Smooth muscle cell of the brain vasculature (primary cell): ENCODE results near the gene HOXA11.

Experiments used
- DNase-seq: peaks from one replicate; pipeline ENCODE4 v3.0.0-alpha.2; 2012; ENCODE audit warnings: low read depth, low spot score

HOXA11 gene

DNA sequence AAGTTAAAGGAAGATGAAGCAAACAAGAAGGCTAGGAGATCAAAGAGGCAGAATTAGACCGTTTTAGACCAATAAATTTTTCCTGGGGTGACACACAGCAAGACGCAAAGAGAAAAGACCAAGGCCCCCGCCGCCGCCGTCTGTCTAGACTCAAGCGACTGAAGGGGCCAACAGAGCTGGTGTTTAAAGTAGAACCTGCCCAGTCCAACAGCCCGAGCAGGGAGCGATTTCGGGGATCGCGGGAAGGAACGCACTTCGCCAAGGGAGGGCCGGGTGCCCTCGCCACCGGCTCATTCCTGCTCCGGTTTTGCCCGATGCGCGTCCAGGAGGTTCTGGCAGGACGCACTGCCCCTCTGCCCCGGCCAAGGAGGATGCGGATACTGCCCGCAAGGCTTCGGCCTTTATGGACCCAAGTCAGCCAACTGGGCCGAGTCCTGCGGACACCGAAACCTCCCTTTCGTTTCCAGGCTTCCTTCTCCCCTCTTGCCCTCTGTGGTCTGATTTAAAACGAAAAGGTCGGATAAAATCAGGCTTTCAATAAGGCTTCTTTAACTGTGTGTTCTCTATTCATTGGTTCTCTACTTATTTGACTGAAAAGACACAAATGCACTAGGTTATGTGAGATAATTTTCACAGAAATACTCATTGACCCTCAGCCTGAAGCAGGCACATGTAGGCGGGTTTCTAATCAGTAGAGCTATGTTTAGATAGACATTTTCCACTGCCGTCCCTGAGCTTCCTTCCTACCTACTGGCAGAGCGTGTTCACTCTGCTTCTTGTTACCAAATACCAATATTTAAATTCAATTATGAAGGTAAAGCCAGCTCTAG, 26.4 kb downstream of the HOXA11 start:
- DNase-seq, result no peak

DNA sequence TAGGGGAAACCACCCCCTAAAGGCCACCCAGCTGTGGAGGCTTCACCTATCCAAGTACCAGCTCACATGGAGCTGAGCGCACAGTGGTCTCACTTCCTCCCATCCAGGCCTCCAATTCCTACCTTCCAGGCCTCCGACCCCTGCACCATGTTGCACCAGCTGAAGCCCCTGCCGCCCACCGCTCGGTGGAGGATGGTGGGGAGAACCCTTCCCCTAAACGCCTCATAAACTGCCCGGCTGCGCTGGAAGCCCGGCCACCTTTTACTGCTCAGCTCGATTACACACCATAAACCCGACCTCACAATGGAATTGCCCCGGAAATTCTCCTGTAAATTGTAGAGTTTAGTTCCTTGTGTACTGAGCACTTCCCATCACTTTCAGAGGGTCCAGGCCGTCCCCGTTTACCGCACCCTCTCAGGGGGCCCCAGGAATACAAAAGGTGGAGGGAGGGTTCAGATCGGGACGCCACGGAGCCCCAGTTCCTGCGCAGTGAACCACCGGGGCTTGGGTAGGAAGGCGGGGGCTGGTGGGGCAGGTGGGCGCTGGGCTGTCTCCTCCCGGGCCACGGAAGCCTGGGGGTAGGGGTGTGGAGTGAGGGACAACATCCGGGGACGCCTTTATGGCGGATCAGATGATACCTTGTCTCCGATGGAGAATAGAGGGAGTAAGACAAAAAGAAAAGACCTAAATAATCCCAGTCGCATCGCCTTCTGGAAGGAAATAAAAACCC, 27.2 kb downstream of the HOXA11 start:
- no peak for DNase-seq

DNA sequence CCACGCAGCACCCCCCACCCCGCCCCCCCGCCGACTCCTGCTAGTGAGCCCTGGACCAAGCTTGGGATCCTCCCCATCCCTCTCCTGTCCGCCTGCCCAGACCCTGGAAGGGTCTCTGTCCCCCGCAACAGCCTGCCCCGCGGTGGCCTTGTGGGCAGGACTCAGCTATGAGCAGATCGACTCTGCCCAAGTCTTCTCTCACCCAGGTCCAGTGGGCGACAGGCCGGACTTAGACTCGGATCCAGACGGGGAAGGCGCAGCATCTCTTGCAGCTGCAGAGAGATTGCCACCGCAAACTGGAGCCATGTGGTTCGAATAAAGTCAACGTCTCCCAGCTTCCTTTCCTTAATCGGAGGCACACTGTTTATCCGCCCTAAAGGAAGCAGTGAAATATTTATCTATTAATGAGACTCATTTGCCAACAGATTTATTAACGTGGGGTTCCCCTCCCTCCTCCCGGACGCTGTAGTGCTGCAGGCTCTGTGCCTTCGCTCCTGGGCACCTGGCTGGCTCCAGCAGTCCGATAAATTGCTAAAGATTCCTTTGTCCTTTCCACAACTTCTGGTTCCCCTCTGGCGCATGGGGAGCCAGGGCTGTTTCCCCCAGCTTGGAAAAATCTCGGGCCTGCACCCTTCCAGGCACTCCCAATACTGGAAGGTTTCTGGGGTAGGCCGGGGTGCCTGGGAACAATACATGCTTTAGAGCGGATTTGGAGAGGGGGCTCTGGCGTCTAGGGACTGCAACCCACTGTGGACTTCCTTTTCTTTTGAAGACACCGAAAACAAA, 27.9 kb downstream of the HOXA11 start:
- DNase-seq, result no peak

DNA sequence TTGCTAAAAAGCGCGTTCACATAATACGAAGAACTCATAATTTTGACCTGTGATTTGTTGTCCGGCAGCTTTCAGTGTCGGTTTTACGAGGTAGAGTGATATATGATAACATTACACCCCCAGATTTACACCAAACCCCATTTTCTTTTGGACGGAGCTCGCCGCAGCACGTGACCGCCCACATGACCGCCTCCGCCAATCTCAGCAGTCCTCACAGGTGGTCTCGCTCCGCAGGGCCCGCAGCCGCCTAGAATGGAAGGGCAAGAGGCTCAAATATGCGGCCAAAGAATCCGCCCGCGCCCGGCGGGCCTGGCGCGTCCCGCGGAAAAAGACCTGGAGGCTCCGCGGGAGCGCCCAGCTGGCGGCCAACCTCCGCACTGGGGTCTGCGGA, 28.5 kb downstream of the HOXA11 start, which contains the start of gene HOXA7:
Gene HOXA7 (minus strand): TSS at position 168 of the 391 bp plus-strand sequence. CDS start 130 bp downstream, at position 38.
- DNase-seq, result no peak

DNA sequence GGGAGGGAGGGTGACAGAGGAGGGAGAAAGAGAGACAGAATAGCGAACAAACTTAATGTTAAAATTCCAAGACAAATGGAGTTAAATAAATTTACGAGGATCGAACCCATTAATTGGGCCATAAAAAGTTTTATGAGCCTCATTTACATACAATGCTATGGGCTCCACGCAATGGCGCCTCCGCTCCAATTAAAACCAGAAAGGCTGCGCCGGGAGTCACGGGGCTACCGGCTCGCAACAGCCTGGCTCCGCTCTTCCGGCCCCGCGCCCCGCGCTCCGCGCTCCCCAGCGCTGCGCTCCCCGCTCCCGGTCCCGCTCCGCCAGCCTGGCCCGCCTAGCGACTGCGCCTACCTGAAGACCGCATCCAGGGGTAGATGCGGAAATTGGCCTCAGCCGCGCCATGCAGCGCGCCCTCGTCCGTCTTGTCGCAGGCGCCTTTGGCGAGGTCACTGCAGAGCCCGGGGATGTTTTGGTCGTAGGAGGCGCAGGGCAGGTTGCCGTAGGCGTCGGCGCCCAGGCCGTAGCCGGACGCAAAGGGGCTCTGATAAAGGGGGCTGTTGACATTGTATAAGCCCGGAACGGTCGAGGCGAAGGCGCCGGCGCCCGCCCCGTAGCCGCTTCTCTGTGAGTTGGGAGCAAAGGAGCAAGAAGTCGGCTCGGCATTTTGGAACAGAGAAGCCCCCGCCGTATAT, 29.1 kb downstream of the HOXA11 start:
- DNase-seq, result no peak

DNA sequence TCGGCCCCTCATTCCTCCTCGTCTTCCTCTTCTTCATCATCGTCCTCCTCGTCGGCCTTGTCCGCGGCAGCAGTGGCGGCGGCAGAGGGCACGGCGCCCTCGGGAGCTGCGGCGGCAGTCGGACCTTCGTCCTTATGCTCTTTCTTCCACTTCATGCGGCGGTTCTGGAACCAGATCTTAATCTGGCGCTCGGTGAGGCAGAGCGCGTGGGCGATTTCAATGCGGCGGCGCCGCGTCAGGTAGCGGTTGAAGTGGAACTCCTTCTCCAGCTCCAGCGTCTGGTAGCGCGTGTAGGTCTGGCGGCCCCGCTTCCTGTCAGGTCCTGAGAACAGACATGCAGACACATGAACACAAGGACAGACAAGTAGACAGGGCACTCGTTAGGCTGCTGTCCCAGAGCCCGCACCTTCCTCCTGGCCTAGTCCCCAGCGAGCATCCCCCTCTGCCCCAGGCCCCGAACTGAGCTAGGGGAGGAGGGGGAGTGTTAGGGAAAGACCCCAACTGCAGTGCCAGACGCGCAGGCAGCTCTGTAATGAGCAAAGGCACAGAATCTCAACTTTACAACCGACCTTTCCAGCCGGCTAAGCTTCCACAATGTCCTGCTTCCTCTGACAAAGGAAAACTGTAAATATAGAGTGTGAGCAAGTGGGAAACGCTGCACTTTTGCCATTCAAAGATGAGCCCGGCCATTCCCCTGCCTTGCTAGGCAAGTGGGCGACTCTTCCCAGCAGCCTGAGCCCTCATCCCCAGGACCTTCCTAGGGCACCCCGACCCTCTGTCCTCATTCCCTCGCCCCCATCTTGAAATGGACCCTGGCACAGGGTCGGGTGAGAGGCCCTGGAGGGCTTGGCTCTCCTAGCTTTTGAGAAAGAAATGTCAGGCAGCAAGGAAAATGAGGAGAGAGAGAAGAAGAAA, 29.9 kb downstream of the HOXA11 start:
- no peak for DNase-seq

DNA sequence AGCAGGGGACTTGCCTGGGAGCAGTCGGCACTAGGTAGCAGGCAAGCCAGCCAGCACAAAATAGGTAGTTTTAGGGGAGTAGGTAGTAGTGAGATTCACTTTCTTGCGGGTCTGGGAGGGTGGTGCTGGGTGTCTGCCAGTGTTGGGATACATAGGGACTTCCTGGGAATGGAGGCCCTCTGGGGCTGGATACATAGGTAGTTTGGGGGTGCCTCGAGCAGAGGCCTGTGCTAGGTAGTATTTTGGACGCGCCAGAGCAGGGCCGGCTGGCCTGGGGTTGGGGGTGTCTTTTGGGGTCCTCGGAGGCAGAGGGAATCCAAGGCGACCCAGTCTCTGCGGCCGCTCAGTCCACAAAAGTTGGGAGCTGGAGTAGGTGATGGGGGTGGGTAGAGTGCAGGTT, 30.7 kb downstream of the HOXA11 start:
- no peak for DNase-seq

DNA sequence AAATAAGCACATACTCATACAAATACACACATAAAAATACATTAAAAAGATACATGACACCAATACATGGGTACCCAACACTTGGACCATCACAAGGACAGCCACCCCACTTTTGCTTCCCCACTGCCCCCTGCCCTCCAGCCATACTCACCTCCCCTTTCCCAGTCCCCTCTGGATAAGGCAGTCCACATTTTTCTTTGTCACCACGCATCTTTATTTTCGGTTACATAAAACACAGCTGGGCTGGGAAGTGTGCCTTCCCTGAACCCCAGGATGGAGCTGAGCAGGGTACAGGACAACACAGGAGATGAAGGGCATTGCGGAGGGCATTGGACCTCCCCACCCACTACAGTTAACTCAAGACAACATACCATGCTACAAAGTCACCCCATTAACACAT, 31.5 kb downstream of the HOXA11 start:
- DNase-seq, result no peak

DNA sequence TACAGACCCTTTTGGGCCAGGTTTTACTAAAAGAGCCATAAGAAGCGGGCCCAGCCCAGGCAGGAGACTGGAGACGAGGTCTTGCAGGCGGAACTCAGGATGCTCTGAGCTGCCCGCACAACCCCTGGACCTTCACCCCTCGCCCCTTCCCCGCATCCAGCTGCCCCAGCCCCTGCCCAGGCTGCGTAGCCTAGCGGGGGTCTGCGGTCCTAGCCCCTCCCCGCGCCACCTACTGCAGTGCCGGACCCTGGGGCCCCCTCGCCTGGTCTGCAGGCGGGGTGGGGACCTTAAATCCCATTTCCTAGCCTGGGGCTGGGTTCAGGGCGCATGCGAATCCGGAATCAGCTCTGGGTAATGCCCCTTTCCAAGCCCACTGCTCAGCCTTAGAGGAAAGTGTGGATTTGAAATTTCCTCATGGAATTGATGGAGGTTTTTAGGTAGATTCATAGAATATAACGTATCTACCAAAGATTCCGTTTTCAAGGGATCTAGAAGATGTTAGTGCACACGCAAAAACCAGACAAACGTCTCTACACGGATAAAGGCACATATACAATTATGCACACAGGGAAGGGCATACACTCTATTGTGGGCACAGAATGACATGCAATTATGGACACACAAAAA, 32.1 kb downstream of the HOXA11 start:
- DNase-seq, result no peak

DNA sequence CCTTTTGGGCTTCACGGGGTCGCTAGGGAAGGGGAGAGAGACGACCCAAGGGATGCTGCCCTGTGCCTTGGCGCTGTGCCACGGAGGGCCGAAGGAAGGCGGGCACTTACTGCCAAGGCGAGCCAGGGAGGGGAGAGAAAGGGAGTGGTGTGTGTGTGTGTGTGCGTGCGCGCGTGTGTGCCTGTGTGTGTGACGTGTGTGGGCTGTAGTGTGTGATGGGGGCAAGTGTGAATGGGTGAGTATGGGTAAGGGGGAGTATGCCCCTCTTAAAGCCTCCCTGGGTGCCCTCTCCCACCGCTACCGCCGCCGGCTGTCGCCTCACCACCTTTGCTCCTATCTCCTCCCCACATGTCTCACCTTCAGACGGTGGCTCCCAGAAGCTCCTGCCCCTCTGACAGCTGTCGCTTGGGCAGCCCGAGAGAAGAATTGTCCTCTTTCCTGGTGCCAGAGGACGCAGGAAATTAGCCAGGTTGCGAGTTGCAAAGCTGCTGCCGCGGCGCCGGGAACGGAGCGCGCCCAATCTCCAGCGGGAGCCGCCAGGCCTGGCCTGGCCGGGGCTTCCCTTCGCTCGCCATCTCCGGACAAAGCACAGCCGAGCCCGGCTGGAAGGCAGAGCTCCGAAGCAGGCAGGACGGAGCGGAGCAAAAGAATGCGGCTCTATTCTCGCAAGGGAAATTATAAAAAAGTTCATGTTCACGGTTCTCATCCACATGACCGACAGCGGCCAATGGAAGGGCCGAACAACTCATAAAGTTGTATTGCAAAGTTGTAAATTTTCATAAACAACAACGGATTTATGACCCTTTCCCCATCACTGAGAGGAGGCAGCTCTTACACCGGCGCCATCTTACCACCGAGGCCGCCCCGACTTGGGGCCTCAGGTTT, 32.9 kb downstream of the HOXA11 start, which contains the start of gene HOXA3:
Gene HOXA3 (minus strand): TSS at position 653 of the 885 bp plus-strand sequence. CDS start 41,943 bp downstream, outside the sequence.
- DNase-seq, result no peak

DNA sequence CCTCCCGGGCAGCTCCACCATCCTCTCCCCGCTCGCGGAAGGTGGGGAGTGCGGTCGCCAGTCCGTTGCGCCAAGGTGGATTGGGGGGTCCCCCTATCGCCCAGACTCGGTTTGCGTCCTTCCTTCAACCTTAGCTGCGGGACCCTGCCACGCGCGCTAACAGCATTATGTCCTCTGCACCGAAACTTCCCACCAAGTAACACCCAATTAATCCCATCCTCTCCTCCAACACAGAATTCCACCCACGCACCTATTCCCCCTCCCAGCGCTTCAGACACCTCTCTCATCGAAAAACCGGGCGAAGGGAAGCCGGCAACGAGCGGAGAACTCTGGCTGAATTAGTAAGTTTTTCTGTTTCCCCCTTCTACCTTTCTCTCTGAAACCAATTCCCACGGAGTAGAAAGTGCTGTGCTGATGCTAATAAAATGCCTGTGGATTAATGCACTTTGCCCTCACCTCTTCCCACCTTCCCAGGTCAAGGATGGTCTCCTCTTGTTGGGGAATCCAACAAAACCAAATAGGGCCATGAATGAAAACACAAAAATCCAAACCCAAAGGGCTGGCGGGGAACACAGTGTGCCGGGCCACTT, 33.6 kb downstream of the HOXA11 start:
- no peak for DNase-seq

DNA sequence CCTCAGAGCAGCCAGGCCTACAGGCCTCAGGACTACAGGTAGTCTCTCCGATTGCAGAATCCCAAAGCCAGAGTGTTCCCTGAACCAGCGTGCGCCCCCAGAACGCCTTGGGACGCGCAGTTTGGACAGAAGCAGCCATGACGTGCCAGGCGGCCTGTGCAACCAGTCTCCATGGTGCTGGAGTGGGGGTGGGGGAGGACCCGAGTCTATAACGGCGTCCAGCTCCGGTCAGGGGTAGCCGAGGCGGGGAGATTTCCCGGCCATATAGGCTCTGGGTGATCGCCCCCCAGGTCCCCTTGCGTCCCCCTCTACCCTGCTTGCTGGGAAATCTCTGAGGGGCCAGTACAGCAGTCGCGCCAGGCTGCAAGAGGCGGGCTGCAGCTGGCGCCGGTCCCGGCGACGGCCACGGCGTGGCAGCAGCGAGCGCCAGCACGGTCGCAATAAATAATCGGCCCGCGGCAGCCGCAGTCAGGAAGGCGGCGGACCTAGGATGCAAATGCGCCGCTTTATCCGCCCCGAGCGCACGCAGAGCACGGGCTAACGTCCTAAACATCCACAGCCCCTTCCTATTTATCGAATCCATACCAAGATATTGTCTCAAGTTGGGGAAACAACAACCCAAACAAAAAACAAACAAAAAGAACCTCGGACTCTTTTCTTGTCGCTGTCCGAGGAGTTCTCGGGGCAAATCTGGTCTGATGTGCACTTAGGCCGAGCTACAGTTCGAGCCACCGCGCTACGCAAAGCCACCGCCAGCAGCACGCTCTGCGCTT, 34.3 kb downstream of the HOXA11 start:
- DNase-seq, result no peak

DNA sequence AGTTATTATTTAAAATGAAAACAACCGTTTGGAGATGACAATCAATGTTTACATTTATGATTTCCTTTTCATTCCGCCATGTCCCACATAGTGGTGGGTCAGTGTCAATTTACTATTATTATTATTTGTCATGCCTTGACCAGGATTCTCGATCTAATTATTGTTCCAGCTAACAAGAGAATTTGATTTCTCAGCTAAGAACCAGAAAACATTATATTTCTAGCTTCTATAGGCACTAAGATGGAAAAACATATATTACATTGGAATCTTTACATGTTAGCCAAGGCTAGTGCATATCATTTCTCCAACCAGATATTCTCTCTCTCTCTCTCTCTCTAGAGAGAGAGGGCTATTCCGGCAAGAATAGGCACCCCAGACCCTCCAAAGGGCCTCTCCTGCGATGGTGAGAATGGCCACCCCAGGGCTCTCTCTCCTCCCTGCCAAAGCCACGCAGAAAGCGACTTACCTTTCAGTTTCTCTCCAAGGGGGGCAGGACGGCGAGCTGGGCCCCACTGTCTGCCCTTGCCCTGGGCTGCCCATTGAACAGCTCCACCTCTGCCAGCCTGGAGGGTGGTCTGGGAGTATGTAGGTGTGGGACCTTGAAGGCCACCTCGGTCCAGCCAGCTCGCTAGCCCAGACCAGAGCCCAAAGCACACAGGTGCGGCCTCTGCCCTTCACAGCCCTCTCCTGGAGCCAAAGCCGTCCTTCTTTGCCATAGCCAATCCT, 35.0 kb downstream of the HOXA11 start:
- DNase-seq, result no peak

DNA sequence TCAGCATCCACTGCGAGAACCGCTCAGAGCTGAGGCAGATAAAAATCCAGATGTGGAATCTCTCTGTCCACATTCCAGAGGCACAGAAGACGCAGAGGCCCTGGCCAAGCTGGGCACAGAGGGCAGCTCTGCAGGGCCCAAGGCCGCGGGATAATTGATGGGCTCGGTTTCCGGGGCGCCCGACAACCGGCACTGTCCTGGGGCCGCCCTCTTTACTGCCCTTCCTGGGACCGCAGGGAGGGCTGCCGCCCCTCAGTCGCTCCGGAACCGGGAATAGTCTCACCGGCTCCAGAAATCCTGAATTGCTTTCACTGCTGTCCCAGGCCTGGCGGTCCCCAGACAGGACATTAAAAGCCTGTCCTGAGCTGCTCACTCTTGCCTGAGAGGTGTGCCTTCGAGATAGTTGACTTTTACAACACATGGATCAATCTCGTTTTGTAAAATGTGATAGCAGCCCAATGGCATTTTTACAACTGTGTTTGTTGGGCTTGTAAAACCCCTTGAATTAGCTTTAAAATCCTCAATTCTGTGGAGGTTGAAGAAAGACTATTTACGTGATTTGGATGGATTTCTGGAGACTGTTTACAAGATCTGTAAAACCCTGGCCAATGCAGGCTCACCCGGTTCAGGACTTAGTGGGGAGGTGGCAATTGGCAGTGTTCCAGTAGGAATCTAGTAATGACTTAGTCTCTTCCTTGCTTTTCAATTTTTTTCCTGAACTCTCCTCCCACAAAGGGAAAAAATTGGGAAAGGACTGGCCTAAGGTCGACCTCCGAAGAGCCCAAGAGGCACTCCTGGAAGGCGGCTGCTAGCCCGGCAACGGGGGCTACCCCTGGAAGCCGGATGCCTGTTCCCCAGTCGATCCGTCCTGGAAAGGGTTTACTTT, 36.0 kb downstream of the HOXA11 start:
- DNase-seq, result no peak

DNA sequence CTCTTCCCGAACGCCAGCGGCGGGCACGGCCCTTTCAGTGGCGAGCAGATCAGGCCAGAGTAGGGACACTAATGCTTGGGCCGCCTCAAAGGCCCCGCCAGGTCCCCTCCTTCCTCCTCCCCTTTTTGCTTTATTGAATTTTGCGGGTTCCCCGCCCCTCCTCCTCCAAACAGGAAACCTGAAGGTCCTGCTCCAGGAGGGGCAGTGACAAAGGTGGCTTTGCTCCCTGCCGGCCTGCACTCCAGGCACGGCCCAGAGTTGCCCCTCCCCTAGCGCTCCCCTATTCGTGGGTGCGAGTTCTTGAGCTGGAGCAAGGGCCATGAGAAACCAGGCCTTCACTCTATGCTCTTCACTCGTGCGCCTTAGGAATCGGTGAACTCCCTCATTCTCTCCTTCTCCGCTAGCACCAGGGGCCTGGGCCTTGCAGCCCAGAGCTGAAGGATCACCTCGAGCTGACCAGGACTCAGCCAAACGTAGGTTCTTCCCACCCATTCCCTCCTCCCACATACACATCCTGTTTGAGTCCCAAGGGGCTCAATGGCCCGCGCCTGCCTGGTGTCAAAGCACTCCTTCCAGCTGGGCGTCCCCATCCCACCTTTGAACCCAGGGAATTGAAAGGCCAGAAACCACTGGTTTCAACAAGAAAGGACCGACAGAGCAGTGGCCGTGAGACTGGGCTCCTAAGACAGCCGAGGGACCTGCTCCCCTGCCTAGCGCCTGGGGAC, 36.8 kb downstream of the HOXA11 start:
- no peak for DNase-seq
